Loucy (cell line): ENCODE measurements around the gene CENPX.

Source experiments
- EZH2phosphoT487 ChIP-seq: fragments of 200-600 bp; IDR thresholded peaks from 2 replicates; pipeline ENCODE4 v1.6.1; 2018; ENCODE audit warnings: antibody characterized with exemption, mild to moderate bottlenecking, moderate library complexity, borderline replicate concordance
- TF ChIP-seq, protein P1 (sequence below): fragments of 200-600 bp; sonication (generic); conservative IDR thresholded peaks from 2 replicates; pipeline ENCODE4 v1.5.1; 2014; ENCODE audit warnings: mild to moderate bottlenecking, antibody characterized with exemption, low read length

DNA sequence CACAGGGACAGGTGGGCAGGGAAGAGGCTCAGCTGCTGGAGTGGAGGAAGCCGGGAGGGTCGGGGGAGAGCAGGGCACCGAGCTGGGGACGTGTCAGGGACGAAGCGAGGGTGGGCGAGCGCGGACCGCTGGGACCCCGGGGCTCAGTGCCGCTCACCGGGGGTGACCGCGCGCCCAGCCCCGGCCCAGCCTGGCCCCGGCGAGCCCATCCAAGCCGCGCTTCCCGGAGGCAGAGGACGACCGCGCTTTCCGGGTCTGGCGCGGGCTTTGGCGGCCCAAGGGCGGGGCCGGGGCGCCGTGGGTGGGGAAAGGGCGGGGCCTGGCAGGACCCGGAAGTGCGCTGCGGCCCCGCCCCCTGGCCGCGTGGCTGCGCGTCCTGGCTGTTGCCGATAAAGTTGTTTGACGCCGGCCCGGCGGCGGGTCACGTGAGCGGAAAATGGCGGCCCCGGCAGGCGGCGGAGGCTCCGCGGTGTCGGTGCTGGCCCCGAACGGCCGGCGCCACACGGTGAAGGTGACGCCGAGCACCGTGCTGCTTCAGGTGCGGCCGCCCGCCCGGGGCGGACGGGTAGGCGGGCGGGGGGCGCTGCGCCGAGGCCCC lies 45.4 kb downstream of the CENPX start, which contains the start of gene ASPSCR1:
- TF ChIP-seq, protein P1, sequence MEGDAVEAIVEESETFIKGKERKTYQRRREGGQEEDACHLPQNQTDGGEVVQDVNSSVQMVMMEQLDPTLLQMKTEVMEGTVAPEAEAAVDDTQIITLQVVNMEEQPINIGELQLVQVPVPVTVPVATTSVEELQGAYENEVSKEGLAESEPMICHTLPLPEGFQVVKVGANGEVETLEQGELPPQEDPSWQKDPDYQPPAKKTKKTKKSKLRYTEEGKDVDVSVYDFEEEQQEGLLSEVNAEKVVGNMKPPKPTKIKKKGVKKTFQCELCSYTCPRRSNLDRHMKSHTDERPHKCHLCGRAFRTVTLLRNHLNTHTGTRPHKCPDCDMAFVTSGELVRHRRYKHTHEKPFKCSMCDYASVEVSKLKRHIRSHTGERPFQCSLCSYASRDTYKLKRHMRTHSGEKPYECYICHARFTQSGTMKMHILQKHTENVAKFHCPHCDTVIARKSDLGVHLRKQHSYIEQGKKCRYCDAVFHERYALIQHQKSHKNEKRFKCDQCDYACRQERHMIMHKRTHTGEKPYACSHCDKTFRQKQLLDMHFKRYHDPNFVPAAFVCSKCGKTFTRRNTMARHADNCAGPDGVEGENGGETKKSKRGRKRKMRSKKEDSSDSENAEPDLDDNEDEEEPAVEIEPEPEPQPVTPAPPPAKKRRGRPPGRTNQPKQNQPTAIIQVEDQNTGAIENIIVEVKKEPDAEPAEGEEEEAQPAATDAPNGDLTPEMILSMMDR, result no peak
- no peak for TF ChIP-seq EZH2phosphoT487
